Heart left ventricle (tissue), 16 donors: Measurements from ENCODE around the gene IFT122. TPM values are rescaled to one million over a fixed set of nuclear protein-coding genes. Genes with fewer than 3 reads are reported as not detected.

ENCODE experiments used
- ATAC-seq, 4 donors: fragments of 200-7000 bp; cut with Tn5 transposase; one replicate each; pipeline ENCODE4 v1.9.1; 2020 to 2022; ENCODE audit warnings: moderate library complexity in 4 of 4, mild to moderate bottlenecking in 3 of 4, moderate number of reproducible peaks in 1 of 4
- DNase-seq, 5 donors: peaks; one replicate each; pipeline ENCODE4 v3.0.0-alpha.2; 2020
- H3K27ac ChIP-seq, 12 donors: fragments of 200-600 bp; sonication (generic) in 4 of 12; one replicate each; pipeline versions ENCODE4 v1.5.0 to v1.8.0; 2016 to 2022; ENCODE audit warnings: mild to moderate bottlenecking in 2 of 12
- H3K27me3 ChIP-seq, 9 donors: fragments of 200-600 bp; sonication (generic) in 2 of 9; one replicate each; pipeline versions ENCODE4 v1.5.1 to v1.8.0; 2016 to 2022; ENCODE audit warnings: mild to moderate bottlenecking in 3 of 9
- H3K36me3 ChIP-seq, 9 donors: fragments of 200-600 bp; sonication (generic) in 2 of 9; one replicate each; pipeline versions ENCODE4 v1.5.0 to v1.8.0; 2018 to 2022; ENCODE audit warnings: mild to moderate bottlenecking in 2 of 9
- H3K4me1 ChIP-seq, 12 donors: fragments of 200-600 bp; sonication (generic) in 4 of 12; one replicate each; pipeline versions ENCODE4 v1.5.0 to v1.8.0; 2016 to 2022; ENCODE audit warnings: mild to moderate bottlenecking in 3 of 12
- H3K4me3 ChIP-seq, 12 donors: fragments of 200-600 bp; sonication (generic) in 4 of 12; one replicate each; pipeline versions ENCODE4 v1.5.0 to v1.8.0; 2017 to 2022; ENCODE audit warnings: mild to moderate bottlenecking in 9 of 12, moderate library complexity in 4 of 12
- H3K9me3 ChIP-seq, 12 donors: fragments of 200-600 bp; sonication (generic) in 4 of 12; one replicate each; pipeline versions ENCODE4 v1.5.0 to v1.8.0; 2016 to 2022; ENCODE audit warnings: mild to moderate bottlenecking in 1 of 12
- POLR2A ChIP-seq, 2 donors: fragments of 450-650 bp; IDR thresholded peaks; one replicate each; pipeline ENCODE4 v1.6.1; 2017; ENCODE audit warnings: antibody characterized with exemption in 2 of 2, mild to moderate bottlenecking in 2 of 2, moderate library complexity in 2 of 2
- WGBS, 4 donors: extraction: QIAGEN DNeasy Blood & Tissue Kit in 2 of 4; methylation state at CpG; one replicate each; pipeline versions ENCODE4 v1.1.5 to v1.1.7; 2013 to 2018; 5-methylcytosine and 5-hydroxymethylcytosine counted together
- intact Hi-C, 10 donors: fragments of 100-400 bp; cut with DNase I; formaldehyde crosslinking; loops; one replicate each; pipeline versions ENCODE4 v1.11.1 to v1.14.2; 2022
- polyA plus RNA-seq, 2 donors: library from polyadenylated mRNA; stranded (reverse); fragments of 200-250 nt; gene quantifications; one replicate each; pipeline ENCODE4 v1.2.3, GENCODE V29; 2013
- total RNA-seq, 9 donors: library from RNA; depleted of rRNA in 2 of 9; stranded (reverse); fragments of >200 nt in 2 of 9; fragmentation: NEBNext Ultra II Directional in 3 of 9; extraction: Animal tissue kit (Norgen Biotek cat#: 25700) in 3 of 9; gene quantifications; one replicate each; pipeline versions ENCODE4 v1.1.0 to v1.2.4, GENCODE V29; 2016 to 2023
- TF ChIP-seq, protein P1 (sequence below), 12 donors: fragments of 200-600 bp; sonication (generic) in 4 of 12; IDR thresholded peaks; one replicate each; pipeline versions ENCODE4 v1.5.0 to v1.8.0; 2018 to 2022; ENCODE audit warnings: antibody characterized with exemption in 12 of 12, mild to moderate bottlenecking in 5 of 12
- donor health status: ischemic (EF 13 %, LVEDD 7.1; RV severe dilation, severe dysfunction).
- donor health status: healthy with polysubstance abuse.
- donor health status: DM: no; HTN: yes; CAD: no.
- donor health status: DM: no; HTN: no; CAD: no.
- donor health status: ischemic (EF 25% LVEDD 6.9; RV normal size, moderate dysfunction).
- donor health status: ischemic (EF 25% LVEDD 5.7; RV mildly dilated, moderate dysfunction).
- donor health status: healthy.
- donor health status: DM: yes; HTN: yes; CAD: no.
- donor health status: ischemic (EF 35%, LVEDD 5.7; RV mildly dilated, moderate dysfunction).
- donor health status: nonischemic (EF 11% LVEDD 7.7; RV severe dilation, severe dysfunction).
- donor health status: DM: yes; HTN: yes; CAD: no.
- donor health status: PGD.
- donor health status: ischemic (EF 29% LVEDD 5.4; RV normal size, mild dysfunction).
- donor health status: nonischemic (EF 23%, LVEDD 6.1; RV moderate dilation, normal function).

The IFT122 gene
- total and polyA plus RNA-seq, 11 donors: 7.2 to 34.2 (median 16.6) TPM

DNA sequence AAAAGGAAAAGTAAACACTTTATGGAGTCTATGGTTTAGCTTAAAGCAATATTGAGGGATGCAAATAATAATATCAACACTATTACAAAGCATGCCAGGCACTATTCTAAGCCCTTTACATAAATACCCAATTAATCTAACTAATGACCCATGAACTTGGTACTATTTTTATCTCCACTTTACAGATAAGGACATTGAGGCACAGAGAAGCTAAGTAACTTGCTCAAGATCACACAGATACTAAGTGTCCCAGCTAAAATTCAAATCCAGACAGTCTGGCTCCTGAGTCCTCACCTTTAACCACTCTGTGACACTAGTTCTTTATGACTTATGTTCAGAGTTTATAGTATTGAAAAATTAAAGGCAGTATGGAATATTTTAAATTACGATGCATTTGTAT lies 5.9 kb upstream of the IFT122 start:
- peaks cover 0 to 52% (median 20%) of the 10 kb centered on the region in 12 donors for H3K4me1 ChIP-seq
- no peaks in the 10 kb centered on the region for H3K27me3 ChIP-seq
- no peak overlapping the region for H3K27ac ChIP-seq
- H3K4me3 ChIP-seq: no peak overlapping the region
- TF ChIP-seq POLR2A (IDR thresholded peaks at IDR 0.05): no peak
- TF ChIP-seq, protein P1, sequence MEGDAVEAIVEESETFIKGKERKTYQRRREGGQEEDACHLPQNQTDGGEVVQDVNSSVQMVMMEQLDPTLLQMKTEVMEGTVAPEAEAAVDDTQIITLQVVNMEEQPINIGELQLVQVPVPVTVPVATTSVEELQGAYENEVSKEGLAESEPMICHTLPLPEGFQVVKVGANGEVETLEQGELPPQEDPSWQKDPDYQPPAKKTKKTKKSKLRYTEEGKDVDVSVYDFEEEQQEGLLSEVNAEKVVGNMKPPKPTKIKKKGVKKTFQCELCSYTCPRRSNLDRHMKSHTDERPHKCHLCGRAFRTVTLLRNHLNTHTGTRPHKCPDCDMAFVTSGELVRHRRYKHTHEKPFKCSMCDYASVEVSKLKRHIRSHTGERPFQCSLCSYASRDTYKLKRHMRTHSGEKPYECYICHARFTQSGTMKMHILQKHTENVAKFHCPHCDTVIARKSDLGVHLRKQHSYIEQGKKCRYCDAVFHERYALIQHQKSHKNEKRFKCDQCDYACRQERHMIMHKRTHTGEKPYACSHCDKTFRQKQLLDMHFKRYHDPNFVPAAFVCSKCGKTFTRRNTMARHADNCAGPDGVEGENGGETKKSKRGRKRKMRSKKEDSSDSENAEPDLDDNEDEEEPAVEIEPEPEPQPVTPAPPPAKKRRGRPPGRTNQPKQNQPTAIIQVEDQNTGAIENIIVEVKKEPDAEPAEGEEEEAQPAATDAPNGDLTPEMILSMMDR (IDR thresholded peaks at IDR 0.05): no peak
- peaks cover 0 to 89% (median 78%) of the 10 kb centered on the region in 9 donors for H3K36me3 ChIP-seq
- WGBS, 4 donors: 96 to 98% (median 97%) methylated on average over 1 of the region's 1 CpG
- DNase-seq: no peak
- intact Hi-C loops: no loop called here
- no peak for ATAC-seq
- H3K9me3 ChIP-seq: no peaks in the 10 kb centered on the region

DNA sequence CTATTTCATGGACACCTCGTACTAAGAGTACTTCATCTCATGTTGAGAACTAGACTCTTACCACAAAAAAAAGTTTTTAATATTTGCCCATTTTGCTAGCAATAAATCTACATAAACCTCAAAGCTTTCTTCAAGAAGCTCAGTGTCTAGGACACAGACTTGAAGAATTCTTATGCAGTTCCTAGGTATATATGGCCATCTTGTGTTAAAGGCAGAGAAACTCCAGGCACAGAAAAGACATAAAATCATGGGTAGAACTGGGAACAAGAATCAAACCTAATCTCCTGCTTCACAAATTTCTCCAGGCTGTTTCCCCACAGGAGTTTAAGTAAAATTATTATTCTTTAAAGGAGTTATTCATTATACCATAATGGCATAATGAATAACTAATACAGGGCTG lies 4.7 kb upstream of the IFT122 start:
- peaks cover 0 to 49% (median 20%) of the 10 kb centered on the region in 12 donors for H3K4me1 ChIP-seq

DNA sequence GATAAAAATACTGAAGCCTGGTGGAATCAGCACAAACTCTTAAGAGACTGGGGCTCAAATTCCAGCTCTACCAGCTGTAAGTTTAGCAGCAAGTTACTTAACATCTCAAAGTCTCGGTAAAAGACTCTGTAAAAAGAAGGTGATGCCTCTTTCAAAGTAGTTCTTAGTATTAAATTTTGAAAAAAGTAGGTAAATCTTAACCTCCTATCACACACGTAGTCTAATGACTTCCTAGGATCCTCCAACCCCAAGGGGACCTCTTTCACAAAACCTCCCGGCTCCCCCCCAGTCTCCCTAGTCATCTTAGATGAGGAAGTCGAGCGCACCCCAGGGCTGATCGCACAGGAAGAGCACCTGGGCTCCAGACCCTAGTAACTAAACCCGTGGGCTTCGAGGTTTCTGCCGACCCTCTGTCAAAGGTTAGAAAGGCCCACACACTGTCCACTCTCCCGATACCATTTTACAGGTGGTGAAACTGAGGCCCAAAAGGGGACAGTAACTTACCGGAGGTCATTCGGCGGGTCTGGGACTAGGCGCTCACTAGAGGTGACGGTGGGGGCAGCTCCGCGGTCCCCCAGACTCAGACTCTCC lies 703 bp upstream of the IFT122 start:
- Histone ChIP-seq H3K9me3 (no peaks in the 10 kb centered on the region), H3K4me3 (peak overlapping the region; percentile 52 to 89 (median 81)), H3K27ac (peak overlapping the region; percentile 18 to 98 (median 90)), H3K4me1 (peaks cover 5 to 89% (median 50%) of the 10 kb centered on the region in 12 donors), H3K27me3 (no peaks in the 10 kb centered on the region), H3K36me3 (peaks cover 0 to 39% (median 35%) of the 10 kb centered on the region in 9 donors)
- TF ChIP-seq, protein P1 (IDR thresholded peaks at IDR 0.05): no peak
- no peak for TF ChIP-seq POLR2A (IDR thresholded peaks at IDR 0.05)
- intact Hi-C loops: no loop called here
- DNase-seq: peak in 4 of 5 donors; percentile 19 to 56 (median 48)
- peak in 3 of 4 donors; percentile 2 to 7 (median 3) for ATAC-seq
- WGBS, 4 donors: 0 to 1% (median 0%) methylated on average over 15 to 17 of the region's 17 CpGs

More for the DNA sequence above, 4.7 kb upstream of the IFT122 start:
- TF ChIP-seq, protein P1 (IDR thresholded peaks at IDR 0.05): no peak
- H3K27ac ChIP-seq: no peak overlapping the region
- H3K4me3 ChIP-seq: no peak overlapping the region
- no peaks in the 10 kb centered on the region for H3K27me3 ChIP-seq
- peaks cover 0 to 78% (median 75%) of the 10 kb centered on the region in 9 donors for H3K36me3 ChIP-seq
- H3K9me3 ChIP-seq: no peaks in the 10 kb centered on the region
- DNase-seq (no peak), ATAC-seq (no peak)
- WGBS, 4 donors: 85 to 93% (median 92%) methylated on average over 1 of the region's 1 CpG
- intact Hi-C loops: no loop called here

DNA sequence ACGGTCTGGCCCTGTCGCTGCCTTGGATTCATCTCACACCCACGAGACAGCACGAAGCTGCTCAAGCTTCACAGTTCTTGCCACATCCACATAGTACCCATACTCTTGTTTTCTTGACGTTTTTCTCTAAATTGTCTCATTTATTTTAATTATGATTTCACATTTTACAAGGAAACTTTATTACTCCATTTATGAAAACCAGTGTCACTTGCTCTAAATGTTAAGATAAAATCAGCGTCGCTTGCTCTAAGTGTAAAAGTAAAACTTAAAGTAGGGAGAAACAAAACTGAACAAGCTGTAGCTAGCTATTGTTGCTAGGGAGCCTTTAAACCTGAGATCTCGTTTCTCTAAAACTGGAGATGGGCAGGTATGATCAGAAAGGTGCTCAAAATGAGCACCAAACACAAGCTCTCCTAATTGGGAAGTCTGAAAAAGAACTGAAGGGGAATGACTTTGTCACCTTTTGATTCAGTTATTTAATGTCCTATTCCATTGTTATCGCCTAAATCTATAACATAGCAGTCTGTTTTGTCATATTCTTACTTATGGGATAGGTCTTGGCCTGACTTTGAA lies 680 bp downstream of the IFT122 start:
- TF ChIP-seq POLR2A (IDR thresholded peaks at IDR 0.05): no peak
- TF ChIP-seq, protein P1 (IDR thresholded peaks at IDR 0.05): no peak
- WGBS, 4 donors: 9% methylated on average over 9 of the region's 9 CpGs
- H3K27ac ChIP-seq: peak overlapping the region; percentile 86 to 98 (median 90)
- peaks cover 5 to 78% (median 42%) of the 10 kb centered on the region in 12 donors for H3K4me1 ChIP-seq
- H3K9me3 ChIP-seq: no peaks in the 10 kb centered on the region
- peaks cover 0 to 26% (median 23%) of the 10 kb centered on the region in 9 donors for H3K36me3 ChIP-seq
- ATAC-seq: peak in 1 of 4 donors; percentile 8
- peak overlapping the region; percentile 52 to 89 (median 81) for H3K4me3 ChIP-seq
- no peaks in the 10 kb centered on the region for H3K27me3 ChIP-seq
- intact Hi-C loops: loop anchor here in 2 of 10 donors (2.0 to 5.0 kb wide), 2 partner anchors 42 to 186 kb away; no protein-coding TSS in a partner anchor
- no peak for DNase-seq
